SJSA1 (cell line): ENCODE results near the gene SUPT3H. TPM values are rescaled to one million over a fixed set of nuclear protein-coding genes. Genes with fewer than 3 reads are reported as not detected.
"Not testable (repeated sequence)": the region's sequence is repeated elsewhere in the genome, so short reads cannot be mapped to it uniquely, and the experiment has no call there.

ENCODE experiments used
- DNase-seq, 2 experiments: peaks; one replicate each; pipeline ENCODE4 v3.0.0-alpha.2; 2015 to 2020; ENCODE audit warnings: low spot score in 2 of 2, low read depth in 1 of 2
- H3K27ac ChIP-seq: fragments of 250-450 bp; sonication (Bioruptor Pico); 2 replicates; pipeline ENCODE4 v1.5.1; 2020; ENCODE audit warnings: mild to moderate bottlenecking, moderate library complexity
- H3K27me3 ChIP-seq: fragments of 250-450 bp; sonication (Bioruptor Pico); replicated peaks from 2 replicates; pipeline ENCODE4 v1.5.1; 2020; ENCODE audit warnings: mild to moderate bottlenecking, moderate library complexity
- H3K36me3 ChIP-seq: fragments of 250-450 bp; sonication (Bioruptor Pico); 2 replicates; pipeline ENCODE4 v1.5.1; 2020; ENCODE audit warnings: mild to moderate bottlenecking
- H3K4me1 ChIP-seq: fragments of 250-450 bp; sonication (Bioruptor Pico); replicated peaks from 2 replicates; pipeline ENCODE4 v1.6.1; 2021; ENCODE audit warnings: mild to moderate bottlenecking
- H3K4me3 ChIP-seq: fragments of 250-450 bp; sonication (Bioruptor Pico); 2 replicates; pipeline ENCODE4 v1.5.1; 2020; ENCODE audit warnings: mild to moderate bottlenecking
- H3K9me3 ChIP-seq: fragments of 250-450 bp; sonication (Bioruptor Pico); replicated peaks from 2 replicates; pipeline ENCODE4 v1.5.1; 2020; ENCODE audit warnings: mild to moderate bottlenecking
- total RNA-seq: library from RNA; depleted of rRNA; stranded (reverse); fragments of >200 nt; shearing (Covaris generic); gene quantifications from 2 replicates; pipeline ENCODE4 v1.2.3, GENCODE V29; 2014

SUPT3H gene
- total RNA-seq, 1 experiment from 2014 or later: 6.7 TPM

DNA sequence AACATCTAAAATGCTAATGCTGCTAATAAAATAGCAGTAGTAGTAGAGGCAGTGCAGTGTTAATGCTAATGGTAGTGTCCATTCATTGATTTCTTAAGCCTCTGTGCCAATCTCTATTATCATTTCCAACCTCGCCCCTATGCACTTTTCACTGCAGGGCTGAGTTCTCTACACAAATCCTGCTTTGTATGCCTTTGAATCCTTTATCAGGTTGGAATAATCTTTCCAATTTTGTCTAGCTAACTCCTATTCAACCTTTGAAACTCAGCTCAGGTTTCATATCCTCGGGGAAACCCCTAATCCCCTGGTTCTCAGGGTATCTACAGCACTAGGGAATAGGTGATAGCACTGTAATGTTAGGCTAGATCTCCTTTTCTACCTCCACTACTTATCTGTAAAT is 333.6 kb downstream of the SUPT3H start:
- no peak for DNase-seq
- Histone ChIP-seq H3K4me1 (peaks cover 4% of the 10 kb centered on the region), H3K4me3 (no peak overlapping the region), H3K9me3 (no peaks in the 10 kb centered on the region), H3K36me3 (no peaks in the 10 kb centered on the region), H3K27me3 (no peaks in the 10 kb centered on the region), H3K27ac (no peak overlapping the region)

GRCh38 chr6:45042673-45043072 is 335.1 kb downstream of the SUPT3H start:
- H3K27ac ChIP-seq, H3K27me3 ChIP-seq, H3K9me3 ChIP-seq, H3K4me1 ChIP-seq, H3K4me3 ChIP-seq, H3K36me3 ChIP-seq, DNase-seq: not testable (repeated sequence)

DNA sequence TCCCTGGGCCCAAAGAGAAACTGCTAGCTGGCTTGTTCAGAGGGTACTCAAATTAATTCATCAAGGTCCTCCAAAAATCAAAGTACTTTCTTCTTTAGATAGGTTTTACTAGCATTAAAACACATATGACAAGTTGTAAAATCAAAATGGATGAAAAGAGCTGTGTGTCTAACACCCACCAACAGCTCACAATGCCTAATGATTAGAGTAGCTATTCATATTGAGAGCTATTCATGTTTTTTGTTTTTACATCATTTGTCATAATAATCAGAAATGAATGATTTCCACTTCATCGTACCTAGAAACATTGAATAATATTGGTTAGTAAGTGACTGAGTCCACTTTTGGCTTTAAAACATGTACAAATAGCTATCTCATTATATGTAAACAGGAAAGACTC is 339.5 kb downstream of the SUPT3H start:
- no peaks in the 10 kb centered on the region for H3K9me3 ChIP-seq
- DNase-seq: no peak
- H3K4me3 ChIP-seq: no peak overlapping the region
- no peaks in the 10 kb centered on the region for H3K4me1 ChIP-seq
- H3K27ac ChIP-seq: no peak overlapping the region
- H3K27me3 ChIP-seq: no peaks in the 10 kb centered on the region
- H3K36me3 ChIP-seq: no peaks in the 10 kb centered on the region

GRCh38 chr6:45036103-45036502 is 341.6 kb downstream of the SUPT3H start:
- Histone ChIP-seq H3K4me1 (no peaks in the 10 kb centered on the region), H3K9me3 (no peaks in the 10 kb centered on the region), H3K27ac (no peak overlapping the region), H3K4me3 (no peak overlapping the region), H3K27me3 (no peaks in the 10 kb centered on the region), H3K36me3 (no peaks in the 10 kb centered on the region)
- no peak for DNase-seq

DNA sequence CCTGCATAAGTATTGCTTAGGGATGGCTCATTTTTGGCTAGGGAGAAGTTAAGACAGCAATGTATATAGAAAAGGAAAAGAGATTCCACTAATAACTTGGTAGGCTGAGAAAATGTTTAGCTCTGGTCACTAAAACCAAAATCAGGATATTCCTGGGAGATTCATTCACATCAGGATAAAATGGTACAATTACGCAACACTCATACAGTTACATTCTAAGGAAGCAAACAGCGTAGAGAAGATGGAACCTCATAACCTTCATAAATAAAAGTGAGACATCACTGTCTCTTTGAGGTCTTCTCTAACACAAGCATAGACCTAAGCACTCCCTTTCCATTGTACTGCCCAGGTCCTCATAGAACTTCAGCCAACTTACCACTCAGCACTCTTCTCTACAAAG is 345.3 kb downstream of the SUPT3H start:
- Histone ChIP-seq H3K4me1 (no peaks in the 10 kb centered on the region), H3K4me3 (no peak overlapping the region), H3K27ac (no peak overlapping the region), H3K9me3 (no peaks in the 10 kb centered on the region), H3K27me3 (no peaks in the 10 kb centered on the region), H3K36me3 (no peaks in the 10 kb centered on the region)
- DNase-seq: no peak

DNA sequence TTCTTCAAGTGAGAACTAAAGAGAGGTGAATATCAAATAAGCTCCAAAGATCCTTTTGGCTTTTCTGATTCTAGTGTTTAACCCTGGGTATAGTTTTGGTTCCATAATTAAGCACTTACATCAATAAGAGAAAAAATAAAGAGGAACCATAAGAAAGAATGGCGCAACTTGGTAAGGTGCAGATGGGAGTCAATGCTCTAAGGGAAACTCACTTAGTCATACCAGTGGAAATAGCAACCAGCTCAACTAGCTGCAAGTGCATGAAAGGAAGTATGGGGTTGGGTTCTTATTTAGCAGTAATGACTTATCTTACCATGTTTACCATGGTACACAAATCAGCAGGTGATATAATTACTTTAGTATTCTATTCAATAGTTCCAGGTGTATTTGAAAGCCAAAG is 346.1 kb downstream of the SUPT3H start:
- Histone ChIP-seq H3K27me3 (no peaks in the 10 kb centered on the region), H3K4me3 (no peak overlapping the region), H3K9me3 (no peaks in the 10 kb centered on the region; the same call in 1 of the 2 replicates), H3K4me1 (no peaks in the 10 kb centered on the region), H3K36me3 (no peaks in the 10 kb centered on the region), H3K27ac (no peak overlapping the region)
- DNase-seq: no peak

GRCh38 chr6:45027126-45027525 is 350.6 kb downstream of the SUPT3H start:
- DNase-seq: no peak
- no peaks in the 10 kb centered on the region for H3K36me3 ChIP-seq
- H3K27me3 ChIP-seq: no peaks in the 10 kb centered on the region
- no peak overlapping the region for H3K27ac ChIP-seq
- no peak overlapping the region for H3K4me3 ChIP-seq
- H3K4me1 ChIP-seq: peaks cover 3% of the 10 kb centered on the region; the same call in 1 of the 2 replicates
- H3K9me3 ChIP-seq: no peaks in the 10 kb centered on the region; the same call in 1 of the 2 replicates

- no peak for DNase-seq
- Histone ChIP-seq H3K9me3 (no peaks in the 10 kb centered on the region; the same call in 1 of the 2 replicates), H3K36me3 (no peaks in the 10 kb centered on the region)
These were observed 351.7 kb downstream of the SUPT3H start for GRCh38 chr6:45026003-45026516.

DNA sequence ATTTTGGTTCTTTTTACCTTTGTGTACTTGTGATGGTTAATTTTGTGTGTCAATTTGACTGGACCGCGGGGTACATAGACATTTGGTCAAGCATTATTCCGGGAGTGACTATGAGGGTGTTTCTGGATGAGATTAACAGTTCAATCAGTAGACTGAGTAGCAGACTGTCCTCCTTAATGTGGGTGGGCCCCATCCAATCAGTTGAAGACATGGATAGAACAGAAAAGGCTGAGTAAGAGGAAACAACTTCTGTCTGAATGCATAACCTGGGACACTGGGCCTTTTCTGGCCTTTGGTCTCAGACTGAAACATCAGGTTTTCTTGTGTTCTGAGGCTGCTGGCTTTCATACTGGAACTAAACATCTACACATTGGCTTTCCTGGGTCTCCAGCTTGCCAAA is 353.1 kb downstream of the SUPT3H start:
- Histone ChIP-seq H3K27ac (no peak overlapping the region), H3K36me3 (no peaks in the 10 kb centered on the region), H3K4me1 (peaks cover 15% of the 10 kb centered on the region; the same call in 1 of the 2 replicates), H3K27me3 (no peaks in the 10 kb centered on the region), H3K4me3 (no peak overlapping the region), H3K9me3 (no peaks in the 10 kb centered on the region; the same call in 1 of the 2 replicates)
- DNase-seq: no peak

More at GRCh38 chr6:45026003-45026516, 351.7 kb downstream of the SUPT3H start:
- H3K4me1 ChIP-seq: peaks cover 13% of the 10 kb centered on the region; the same call in 1 of the 2 replicates
- H3K27ac ChIP-seq: no peak overlapping the region
- H3K4me3 ChIP-seq: no peak overlapping the region
- no peaks in the 10 kb centered on the region for H3K27me3 ChIP-seq

- Histone ChIP-seq H3K27me3 (no peaks in the 10 kb centered on the region), H3K36me3 (no peaks in the 10 kb centered on the region), H3K27ac (peak overlapping the region; percentile 4), H3K4me3 (no peak overlapping the region), H3K4me1 (peaks cover 15% of the 10 kb centered on the region; the same call in 1 of the 2 replicates), H3K9me3 (no peaks in the 10 kb centered on the region; the same call in 1 of the 2 replicates)
- peak in 1 of 2 experiments; percentile 53 for DNase-seq
These were observed 356.1 kb downstream of the SUPT3H start for GRCh38 chr6:45021676-45022075.

- no peaks in the 10 kb centered on the region for H3K27me3 ChIP-seq
- no peaks in the 10 kb centered on the region for H3K9me3 ChIP-seq
- no peaks in the 10 kb centered on the region for H3K36me3 ChIP-seq
- no peaks in the 10 kb centered on the region; the same call in 1 of the 2 replicates for H3K4me1 ChIP-seq
- no peak overlapping the region for H3K27ac ChIP-seq
- H3K4me3 ChIP-seq: no peak overlapping the region
- DNase-seq: no peak
These were observed 365.0 kb downstream of the SUPT3H start for GRCh38 chr6:45012687-45013086.

- Histone ChIP-seq H3K4me1 (no peaks in the 10 kb centered on the region; the same call in 1 of the 2 replicates), H3K27me3 (no peaks in the 10 kb centered on the region)
- DNase-seq: no peak
These were observed 368.2 kb downstream of the SUPT3H start for GRCh38 chr6:45009576-45009975.

DNA sequence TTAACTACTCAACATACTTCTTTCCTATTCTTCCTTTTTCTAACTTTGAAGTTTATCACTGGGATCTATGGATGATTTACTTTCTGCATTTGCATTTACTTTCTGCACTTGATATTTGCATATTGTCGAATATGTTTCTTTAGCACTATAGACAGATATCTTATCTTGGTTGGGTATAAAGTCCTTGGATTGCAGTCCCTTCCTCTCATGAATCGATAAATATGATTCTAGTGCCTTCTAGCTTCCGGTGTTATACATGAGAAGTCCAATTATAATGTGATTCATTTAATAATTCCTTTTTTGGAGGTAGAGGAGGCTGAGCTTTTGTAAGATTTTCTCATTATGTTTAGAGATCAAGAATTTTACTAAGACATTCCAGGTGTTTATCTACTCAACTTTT is 370.8 kb downstream of the SUPT3H start:
- H3K27me3 ChIP-seq: no peaks in the 10 kb centered on the region
- H3K4me1 ChIP-seq: no peaks in the 10 kb centered on the region
- no peaks in the 10 kb centered on the region for H3K9me3 ChIP-seq
- H3K36me3 ChIP-seq: no peaks in the 10 kb centered on the region
- no peak for DNase-seq
- H3K4me3 ChIP-seq: no peak overlapping the region
- no peak overlapping the region for H3K27ac ChIP-seq

More at GRCh38 chr6:45009576-45009975, 368.2 kb downstream of the SUPT3H start:
- H3K36me3 ChIP-seq: no peaks in the 10 kb centered on the region
- H3K4me3 ChIP-seq: no peak overlapping the region
- H3K27ac ChIP-seq: no peak overlapping the region
- H3K9me3 ChIP-seq: no peaks in the 10 kb centered on the region

- Histone ChIP-seq H3K36me3 (no peaks in the 10 kb centered on the region), H3K9me3 (no peaks in the 10 kb centered on the region), H3K27me3 (no peaks in the 10 kb centered on the region), H3K27ac (no peak overlapping the region), H3K4me1 (no peaks in the 10 kb centered on the region), H3K4me3 (no peak overlapping the region)
- DNase-seq: no peak
These were observed 373.8 kb downstream of the SUPT3H start for GRCh38 chr6:45003961-45004360.

DNA sequence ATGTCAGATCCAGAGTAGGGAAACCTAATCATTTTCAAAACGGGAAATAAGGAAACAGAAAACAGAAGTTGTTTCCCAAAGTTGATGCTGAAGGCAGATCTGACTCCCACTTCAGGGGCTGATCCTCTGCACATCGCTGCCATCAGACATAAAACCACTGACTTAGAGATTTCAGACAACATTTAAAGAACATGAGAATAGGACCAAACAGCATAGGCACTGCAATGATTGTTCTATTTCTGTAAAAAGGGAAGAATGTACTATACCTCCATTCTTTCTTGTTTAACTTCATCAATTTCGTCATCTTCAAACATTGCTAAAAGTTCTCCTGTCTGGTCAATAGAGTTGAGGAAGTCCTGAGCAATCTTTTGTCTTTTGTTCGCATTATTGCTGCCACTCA is 374.3 kb downstream of the SUPT3H start:
- no peak overlapping the region for H3K27ac ChIP-seq
- H3K4me3 ChIP-seq: no peak overlapping the region
- no peaks in the 10 kb centered on the region for H3K4me1 ChIP-seq
- no peaks in the 10 kb centered on the region for H3K9me3 ChIP-seq
- no peak for DNase-seq
- no peaks in the 10 kb centered on the region for H3K27me3 ChIP-seq
- H3K36me3 ChIP-seq: no peaks in the 10 kb centered on the region
